Ishikawa (cell line): ENCODE data around the gene PISD.

ENCODE experiments used
- EP300 ChIP-seq: IDR thresholded peaks from 2 replicates; pipeline ENCODE4 v1.6.1; 2012; ENCODE audit warnings: borderline replicate concordance
- TAF1 ChIP-seq: IDR thresholded peaks from 2 replicates; pipeline ENCODE4 v1.6.1; 2012; ENCODE audit warnings: low read depth, mild to moderate bottlenecking
- TF ChIP-seq, protein P1 (sequence below): IDR thresholded peaks from 2 replicates; pipeline ENCODE4 v1.6.1; 2012; ENCODE audit warnings: low read depth, mild to moderate bottlenecking

DNA sequence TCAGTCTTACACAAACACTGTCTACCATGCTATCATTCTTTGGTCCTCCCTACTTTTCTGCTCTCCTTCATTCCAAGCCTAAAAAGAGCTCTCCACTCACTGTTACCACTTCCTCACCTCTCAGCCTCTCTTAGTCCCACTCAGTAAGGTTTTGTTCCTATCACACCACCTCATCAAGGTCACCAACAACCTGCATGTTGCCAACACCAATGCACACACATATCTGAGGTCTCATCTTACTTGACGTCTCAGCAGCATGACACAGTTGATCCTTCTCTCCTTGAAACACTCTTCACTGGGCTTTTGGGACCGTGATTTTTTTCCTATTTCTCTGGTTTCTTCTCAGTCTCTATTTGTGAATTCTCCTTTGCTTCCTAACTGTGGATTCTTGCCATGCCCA lies 8.1 kb downstream of the PISD start:
- TF ChIP-seq EP300, result no peak
- TF ChIP-seq, protein P1, sequence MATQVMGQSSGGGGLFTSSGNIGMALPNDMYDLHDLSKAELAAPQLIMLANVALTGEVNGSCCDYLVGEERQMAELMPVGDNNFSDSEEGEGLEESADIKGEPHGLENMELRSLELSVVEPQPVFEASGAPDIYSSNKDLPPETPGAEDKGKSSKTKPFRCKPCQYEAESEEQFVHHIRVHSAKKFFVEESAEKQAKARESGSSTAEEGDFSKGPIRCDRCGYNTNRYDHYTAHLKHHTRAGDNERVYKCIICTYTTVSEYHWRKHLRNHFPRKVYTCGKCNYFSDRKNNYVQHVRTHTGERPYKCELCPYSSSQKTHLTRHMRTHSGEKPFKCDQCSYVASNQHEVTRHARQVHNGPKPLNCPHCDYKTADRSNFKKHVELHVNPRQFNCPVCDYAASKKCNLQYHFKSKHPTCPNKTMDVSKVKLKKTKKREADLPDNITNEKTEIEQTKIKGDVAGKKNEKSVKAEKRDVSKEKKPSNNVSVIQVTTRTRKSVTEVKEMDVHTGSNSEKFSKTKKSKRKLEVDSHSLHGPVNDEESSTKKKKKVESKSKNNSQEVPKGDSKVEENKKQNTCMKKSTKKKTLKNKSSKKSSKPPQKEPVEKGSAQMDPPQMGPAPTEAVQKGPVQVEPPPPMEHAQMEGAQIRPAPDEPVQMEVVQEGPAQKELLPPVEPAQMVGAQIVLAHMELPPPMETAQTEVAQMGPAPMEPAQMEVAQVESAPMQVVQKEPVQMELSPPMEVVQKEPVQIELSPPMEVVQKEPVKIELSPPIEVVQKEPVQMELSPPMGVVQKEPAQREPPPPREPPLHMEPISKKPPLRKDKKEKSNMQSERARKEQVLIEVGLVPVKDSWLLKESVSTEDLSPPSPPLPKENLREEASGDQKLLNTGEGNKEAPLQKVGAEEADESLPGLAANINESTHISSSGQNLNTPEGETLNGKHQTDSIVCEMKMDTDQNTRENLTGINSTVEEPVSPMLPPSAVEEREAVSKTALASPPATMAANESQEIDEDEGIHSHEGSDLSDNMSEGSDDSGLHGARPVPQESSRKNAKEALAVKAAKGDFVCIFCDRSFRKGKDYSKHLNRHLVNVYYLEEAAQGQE, result no peak
- TF ChIP-seq TAF1, result no peak
